Stimulated activated CD8-positive, alpha-beta memory T cell treated with anti-CD3 and anti-CD28 coated beads, Interleukin-2, amount 100 ng/mL, for 1 hour (primary cell): ENCODE measurements around the gene PLEKHG3.

Experiments used
- DNase-seq, 2 donors: peaks; one replicate each; pipeline ENCODE4 v3.0.0-alpha.2; 2020; ENCODE audit warnings: low read depth in 2 of 2

The PLEKHG3 gene

DNA sequence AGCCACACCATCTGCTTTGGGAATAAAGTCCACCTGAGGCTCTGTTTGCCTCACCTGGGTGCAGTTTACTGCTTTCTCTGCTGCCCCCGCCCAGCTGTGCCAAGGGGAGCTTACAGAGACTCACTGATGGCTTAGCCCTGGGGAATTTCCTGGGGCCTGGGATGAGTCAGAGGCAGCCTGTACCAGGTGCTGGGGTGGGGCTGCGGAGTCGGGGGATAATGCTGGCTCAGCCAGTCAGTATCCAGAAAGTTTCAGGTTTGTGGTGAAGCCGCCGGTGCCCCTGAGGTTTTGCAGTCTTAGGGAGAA lies 22.3 kb downstream of the PLEKHG3 start:
- DNase-seq: no peak

DNA sequence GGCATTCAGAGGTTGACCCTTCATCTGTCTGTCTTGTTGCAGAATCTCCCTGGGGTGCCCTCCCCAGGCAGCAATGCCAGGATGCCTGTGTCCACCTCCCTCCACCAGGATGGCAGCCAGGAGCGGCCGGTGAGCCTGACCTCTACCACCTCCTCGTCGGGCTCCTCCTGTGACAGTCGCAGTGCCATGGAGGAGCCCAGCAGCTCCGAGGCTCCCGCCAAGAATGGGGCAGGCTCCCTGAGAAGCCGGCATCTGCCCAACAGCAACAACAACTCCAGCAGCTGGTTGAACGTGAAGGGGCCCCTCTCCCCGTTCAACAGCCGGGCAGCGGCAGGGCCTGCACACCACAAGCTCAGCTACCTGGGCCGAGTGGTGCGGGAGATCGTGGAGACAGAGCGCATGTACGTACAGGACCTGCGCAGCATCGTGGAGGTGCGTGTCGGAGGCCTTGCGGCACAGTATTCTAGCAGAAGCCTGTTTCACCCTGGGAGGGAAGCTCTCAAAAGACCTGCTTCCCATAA lies 23.4 kb downstream of the PLEKHG3 start:
- DNase-seq: no peak

DNA sequence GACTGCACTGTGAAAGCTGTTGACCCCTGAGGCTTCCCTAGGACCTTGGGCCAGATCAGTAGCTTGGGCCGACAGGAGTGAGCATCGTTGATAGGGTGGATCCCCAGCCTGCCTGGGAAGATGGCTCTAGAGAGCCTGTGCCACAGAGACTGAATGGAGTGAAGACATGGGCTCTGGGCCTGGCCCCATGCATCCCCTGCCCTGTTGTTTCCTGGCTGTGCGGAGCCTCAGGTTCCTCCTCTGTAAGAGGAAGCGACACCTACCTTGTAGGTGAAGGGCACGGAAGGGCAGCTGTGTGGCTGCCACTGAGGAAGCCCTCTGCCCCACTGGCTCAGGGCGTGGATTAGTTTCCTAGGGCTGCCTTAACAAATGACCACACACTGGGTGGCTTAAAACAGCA lies 23.9 kb downstream of the PLEKHG3 start:
- DNase-seq: no peak

DNA sequence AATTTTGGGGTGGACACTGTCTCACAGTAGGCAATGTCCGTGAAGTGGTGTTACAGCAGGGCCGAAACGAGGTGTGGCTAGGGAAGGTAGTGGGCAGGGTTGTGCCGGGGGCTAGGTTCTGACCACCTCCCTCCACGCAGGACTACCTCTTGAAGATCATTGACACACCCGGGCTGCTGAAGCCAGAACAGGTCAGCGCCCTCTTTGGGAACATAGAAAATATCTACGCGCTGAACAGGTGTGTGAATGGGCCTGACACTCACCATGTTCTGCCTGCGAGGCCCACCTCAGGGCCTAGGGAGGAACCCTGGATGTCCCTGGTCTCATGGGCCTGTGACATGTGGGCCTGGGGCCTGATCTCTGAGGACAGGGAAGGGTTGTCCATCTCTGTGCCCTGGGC lies 24.6 kb downstream of the PLEKHG3 start:
- no peak for DNase-seq

DNA sequence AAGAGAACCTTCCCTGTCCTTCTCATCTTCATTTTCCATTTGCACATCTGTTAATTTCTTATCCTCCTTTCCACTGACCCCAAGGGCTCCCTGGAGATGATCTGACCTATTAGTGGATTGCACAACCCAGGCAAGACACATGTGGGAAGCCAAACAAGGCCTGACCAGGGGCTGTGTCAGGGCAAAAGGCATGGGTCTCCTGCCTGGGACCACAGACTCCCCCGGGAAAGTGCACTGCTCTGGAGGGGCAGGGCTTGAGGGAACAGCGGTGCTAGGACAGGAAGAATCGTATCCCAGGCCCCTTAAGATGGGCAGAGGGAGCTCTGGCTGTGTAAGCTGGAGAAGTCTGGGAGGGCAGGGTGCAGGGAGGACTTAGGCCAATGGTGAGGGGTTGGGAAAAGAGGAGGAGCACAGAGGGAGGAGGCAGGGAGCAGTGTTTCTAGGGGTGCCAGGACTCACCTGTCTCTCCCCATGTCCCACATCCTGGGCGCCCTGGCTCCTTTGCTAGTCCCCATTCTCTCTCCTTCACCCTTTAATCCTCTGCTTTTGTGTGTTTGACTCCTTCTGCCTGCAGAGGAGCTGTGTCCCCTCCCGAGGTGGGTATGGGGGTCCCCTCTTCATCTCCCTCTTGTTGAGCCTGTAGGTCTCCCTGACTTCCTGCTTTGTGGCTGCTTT lies 25.3 kb downstream of the PLEKHG3 start:
- no peak for DNase-seq

DNA sequence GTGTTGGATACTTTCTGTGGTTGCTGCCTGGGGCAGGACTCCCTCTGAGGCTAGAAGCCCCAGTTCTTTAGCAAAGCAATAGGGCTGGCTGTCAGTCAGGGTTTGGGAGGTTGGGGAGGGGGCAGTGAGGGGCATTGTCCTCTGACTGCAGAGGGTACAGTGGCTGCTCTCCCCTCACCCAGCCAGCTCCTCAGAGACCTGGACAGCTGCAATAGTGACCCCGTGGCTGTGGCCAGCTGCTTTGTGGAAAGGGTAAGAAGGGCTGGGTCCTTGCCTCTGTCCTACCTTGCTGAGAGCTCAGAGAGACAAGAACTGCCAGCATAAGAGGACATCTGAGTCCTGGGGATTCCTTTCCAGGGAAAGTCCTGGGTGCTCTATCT lies 25.8 kb downstream of the PLEKHG3 start:
- no peak for DNase-seq

DNA sequence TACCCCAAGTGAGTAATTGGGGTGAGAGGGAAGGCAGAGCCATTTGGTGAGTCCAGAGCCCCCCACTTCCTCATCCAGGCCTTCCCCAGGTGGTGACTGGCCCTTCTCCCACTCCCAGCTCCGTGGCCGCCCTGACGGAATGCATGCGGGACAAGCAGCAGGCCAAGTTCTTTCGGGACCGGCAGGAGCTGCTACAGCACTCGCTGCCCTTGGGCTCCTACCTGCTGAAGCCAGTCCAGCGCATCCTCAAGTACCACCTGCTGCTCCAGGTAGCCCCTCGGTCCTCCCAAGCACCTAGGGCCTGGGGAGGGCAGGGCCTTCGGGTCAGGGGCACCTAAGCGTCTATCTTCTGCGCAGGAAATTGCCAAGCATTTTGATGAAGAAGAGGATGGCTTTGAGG lies 26.5 kb downstream of the PLEKHG3 start:
- DNase-seq: no peak

DNA sequence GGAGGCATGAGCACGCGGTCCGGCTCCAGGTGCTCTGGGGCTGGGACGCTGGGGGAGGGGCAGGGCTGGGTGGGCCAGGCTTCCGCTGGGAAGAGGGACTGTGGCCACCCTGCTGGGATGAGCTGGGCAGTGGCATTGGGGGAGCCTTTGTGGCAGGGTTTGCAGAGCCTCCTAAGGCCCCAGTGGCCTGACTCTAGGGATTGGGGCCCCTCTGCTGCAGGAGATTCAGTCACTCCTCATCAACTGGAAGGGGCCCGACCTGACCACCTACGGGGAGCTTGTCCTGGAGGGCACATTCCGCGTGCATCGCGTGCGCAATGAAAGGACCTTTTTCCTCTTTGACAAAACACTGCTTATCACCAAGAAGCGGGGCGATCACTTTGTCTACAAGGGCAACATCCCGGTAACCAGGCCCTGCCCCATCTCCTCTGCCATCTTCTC lies 26.9 kb downstream of the PLEKHG3 start:
- DNase-seq: no peak

DNA sequence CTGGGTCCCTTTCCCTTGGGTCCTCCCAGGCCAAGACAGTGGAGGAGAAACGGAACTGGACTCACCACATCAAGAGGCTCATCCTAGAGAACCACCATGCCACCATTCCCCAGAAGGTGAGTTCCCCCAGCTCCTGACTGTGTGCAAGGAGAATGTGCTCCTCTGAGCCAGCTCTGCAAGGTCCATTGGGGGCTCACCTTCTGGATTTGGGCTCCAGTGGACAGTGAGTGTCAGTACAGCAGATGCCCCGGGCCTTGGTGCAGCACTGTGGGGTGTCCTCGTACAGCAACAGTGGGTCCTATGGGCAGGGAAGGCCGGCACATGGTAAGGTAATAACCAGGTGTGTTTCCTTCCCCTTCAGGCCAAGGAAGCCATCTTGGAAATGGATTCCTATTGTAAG lies 27.8 kb downstream of the PLEKHG3 start:
- no peak for DNase-seq

DNA sequence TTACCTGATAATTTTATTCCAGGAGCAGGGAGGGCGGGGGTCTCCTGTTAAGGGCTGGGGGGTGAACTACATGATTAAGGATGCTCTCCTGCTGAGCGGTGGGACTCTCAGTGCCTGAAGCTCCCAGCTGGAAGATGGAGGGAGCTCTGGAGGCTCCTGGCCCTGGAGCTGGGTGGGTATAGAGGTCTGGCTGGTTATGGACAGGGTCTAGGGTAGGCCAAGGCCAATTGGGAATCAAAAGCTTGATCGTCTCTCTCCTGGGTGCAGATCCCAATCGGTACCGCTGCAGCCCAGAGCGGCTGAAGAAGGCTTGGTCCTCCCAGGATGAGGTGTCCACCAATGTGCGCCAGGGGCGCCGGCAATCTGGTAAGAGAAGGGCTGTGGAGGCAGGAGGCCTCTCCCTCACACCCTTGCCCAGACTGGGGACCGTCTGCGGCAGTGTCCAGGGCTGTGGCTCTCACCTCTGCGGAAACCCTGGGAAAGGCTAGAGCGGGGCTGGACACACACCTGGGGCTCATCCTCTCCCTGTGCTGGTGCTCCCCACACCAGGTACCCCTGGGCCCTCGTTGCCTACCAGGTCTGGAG lies 28.4 kb downstream of the PLEKHG3 start:
- no peak for DNase-seq

DNA sequence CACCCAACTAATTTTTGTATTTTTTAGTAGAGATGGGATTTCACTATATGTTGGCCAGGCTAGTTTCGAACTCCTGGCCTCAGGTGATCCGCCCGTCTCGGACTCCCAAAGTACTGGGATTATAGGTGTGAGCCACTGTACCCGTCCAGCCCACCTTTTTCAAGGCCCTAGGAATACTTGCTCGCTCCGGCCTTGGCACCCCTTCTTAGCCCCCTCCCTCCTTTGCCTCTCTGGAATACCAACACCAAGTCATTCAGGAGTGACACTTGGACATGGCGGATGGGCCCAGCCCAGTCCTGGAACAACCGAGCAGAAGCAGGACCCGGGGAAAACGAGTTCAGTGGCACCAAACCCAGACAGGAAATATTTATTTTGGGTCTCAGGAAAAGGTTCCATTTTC lies 29.1 kb downstream of the PLEKHG3 start:
- no peak for DNase-seq

DNA sequence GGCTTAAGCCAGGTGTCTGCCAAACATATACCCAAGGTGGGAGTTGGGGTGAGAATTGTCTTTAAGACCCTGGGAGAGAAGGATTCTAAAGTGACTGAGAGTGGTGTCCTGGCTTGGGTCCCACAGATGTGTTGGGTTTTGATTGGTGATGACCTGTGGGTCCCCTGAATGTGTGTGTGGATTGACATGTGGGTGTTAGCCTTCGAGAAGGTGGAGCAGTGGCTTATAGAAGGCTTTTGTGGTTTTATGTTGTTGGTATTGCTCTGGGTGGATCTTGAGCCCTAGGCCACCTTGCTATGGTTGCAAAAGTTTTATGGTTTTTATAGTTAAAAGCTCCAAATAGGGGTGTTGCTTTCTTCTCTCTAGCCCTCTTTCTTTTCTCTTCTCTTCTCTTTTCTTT lies 29.7 kb downstream of the PLEKHG3 start:
- no peak for DNase-seq

DNA sequence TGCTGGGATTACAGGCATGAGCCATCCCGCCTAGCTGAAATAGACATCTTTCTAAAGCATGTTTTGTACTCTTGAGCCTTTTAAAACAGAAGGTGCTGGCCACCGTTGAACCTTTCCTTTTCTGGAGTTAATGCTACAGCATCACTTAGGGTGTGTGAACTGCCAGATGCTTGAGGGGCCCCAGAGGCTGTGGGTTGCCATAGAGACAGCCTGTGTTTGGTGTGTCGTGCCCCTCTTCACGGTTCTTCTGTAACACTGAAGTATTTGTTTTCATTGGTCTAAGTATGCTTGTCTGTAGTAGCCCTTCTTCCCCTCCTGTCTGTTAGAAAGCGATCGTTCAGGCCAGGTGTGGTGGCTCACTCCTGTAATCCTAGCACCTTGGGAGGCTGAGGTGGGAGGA lies 30.8 kb downstream of the PLEKHG3 start:
- DNase-seq: no peak

DNA sequence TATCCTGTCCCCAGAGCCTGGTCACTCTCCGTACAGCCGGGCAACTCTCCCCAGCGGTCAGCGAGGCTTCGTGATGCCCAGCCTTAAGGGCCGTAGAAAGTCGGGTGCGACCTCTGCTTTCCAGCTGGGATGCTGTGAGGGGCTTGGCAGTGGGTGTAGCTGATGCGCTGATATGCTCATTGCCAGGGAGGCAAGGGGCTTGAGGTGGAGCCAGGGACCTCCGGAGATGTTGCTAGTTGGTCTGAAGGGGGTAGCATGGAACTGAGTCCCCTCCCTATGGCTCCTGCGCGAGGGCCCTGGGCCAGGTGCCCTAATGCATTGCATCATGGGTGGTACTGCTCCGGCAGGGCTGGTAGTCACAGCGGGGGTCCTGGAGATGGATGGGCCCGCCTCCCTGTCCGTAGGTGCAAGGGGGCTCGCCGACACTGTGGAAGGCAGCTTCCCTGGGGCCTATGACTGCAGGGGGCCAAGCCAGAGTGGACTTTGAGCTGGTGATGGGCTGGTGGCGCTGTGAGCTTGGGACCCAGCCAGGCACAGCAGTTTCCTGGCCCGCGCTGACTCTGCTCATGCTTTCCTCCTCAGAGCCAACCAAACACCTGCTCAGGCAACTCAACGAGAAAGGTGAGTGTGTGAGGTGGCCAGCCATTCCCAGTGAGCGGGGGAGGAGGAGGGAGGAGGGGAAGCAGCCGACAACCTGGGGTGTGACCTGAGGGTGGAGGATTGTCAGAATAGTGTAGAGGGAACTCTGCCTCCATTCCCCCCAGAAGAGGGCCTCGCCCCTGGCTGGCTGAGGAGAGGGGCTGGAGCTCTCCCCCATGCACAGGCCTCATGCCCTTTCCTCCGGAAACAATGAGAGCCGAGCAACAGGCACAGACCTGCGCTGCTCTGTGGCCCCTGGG lies 32.3 kb downstream of the PLEKHG3 start:
- no peak for DNase-seq

DNA sequence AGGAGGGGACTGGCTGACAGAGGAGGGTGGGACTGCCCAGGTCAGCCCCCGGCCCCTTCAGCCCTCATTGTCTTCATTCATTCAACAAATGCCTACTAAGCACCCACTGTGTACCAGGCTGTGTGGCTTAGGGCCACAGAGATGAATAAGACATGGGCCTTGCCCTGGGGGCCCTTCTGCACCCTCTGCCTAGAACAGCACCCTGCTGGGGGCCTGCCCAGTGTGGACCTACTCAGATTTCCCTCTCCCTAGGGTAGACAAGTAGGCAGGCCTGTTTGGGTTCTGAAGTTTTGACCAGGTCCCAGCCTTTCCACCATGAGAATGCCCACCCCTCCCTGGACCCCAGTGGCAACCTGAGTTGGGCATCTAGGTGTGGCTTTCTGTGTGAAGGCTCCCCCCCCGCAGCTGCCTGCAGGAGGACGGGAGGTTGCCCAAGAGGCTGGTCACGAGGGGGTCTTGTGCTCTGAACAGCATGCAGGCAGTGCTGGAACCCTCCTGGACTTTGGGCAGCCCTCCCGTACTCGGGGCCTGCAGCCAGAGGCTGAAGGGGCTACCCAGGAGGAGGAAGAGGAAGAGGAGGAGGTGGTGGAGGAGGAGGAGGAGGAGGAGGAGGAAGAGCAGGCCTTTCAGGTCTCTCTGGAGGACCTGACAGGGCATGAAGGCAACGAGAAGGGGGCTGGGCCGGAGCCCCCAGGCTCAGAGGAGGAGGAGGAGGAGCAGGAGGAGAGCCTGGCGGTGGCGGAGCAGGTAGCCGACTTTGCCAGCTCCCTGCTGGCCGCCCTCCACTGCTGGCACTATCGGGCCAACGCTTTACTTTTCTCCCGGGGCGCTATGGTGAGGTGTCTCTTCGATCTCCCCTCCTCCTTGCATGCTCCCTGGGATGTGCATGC lies 33.4 kb downstream of the PLEKHG3 start:
- DNase-seq: no peak

DNA sequence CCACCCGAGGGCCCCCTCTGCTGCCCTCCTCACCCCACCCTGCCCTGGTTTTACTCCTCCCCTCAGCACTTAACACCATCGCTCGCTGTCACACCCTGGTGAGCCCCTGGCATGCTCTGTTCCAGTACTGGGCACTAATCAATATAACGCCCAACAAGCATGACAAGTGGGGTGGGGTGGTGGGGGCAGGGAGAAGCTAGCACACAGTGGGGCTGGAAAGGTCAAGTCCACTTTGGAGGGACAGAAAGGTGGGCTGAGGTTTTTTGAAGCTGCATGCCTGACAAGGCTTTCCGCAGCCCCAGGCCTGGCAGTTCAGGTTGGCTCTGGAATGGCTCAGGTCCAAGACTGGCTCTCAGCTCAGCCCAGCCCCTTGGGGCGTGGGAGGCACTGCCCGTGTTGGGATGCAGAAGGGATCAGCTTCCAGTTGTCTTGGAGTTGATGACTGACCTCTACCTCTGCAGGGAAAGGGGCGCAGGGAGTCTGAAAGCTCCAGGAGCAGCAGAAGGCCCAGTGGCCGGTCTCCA lies 34.1 kb downstream of the PLEKHG3 start:
- no peak for DNase-seq

DNA sequence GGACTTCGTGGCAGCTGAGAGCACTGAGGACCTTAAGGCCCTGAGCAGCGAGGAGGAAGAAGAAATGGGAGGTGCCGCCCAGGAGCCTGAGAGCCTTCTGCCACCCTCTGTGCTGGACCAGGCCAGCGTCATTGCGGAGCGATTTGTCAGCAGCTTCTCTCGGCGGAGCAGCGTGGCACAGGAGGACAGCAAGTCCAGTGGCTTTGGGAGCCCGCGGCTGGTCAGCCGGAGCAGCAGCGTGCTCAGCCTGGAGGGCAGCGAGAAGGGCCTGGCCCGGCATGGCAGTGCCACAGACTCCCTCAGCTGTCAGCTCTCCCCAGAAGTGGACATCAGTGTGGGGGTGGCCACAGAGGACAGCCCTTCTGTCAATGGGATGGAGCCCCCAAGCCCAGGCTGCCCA lies 37.0 kb downstream of the PLEKHG3 start:
- no peak for DNase-seq

DNA sequence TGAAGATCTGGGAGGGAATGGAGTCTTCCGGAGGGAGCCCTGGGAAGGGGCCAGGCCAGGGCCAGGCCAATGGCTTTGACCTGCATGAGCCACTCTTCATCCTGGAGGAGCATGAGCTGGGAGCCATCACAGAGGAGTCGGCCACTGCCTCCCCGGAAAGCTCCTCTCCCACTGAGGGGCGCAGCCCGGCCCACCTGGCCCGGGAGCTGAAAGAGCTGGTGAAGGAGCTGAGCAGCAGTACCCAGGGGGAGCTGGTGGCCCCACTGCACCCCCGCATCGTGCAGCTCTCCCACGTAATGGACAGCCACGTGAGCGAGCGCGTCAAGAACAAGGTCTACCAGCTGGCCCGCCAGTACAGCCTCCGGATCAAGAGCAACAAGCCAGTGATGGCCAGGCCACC lies 37.7 kb downstream of the PLEKHG3 start:
- DNase-seq: no peak

DNA sequence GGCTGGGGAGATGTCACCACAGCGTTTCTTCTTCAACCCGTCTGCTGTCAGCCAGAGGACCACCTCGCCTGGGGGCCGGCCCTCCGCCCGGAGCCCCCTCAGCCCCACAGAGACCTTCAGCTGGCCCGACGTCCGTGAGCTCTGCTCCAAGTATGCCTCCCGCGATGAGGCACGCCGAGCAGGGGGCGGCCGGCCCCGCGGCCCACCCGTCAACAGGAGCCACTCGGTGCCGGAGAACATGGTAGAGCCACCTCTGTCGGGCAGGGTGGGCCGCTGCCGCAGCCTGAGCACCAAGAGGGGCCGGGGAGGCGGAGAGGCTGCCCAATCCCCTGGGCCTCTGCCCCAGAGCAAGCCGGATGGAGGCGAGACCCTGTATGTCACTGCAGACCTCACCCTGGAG lies 38.8 kb downstream of the PLEKHG3 start:
- DNase-seq: no peak

DNA sequence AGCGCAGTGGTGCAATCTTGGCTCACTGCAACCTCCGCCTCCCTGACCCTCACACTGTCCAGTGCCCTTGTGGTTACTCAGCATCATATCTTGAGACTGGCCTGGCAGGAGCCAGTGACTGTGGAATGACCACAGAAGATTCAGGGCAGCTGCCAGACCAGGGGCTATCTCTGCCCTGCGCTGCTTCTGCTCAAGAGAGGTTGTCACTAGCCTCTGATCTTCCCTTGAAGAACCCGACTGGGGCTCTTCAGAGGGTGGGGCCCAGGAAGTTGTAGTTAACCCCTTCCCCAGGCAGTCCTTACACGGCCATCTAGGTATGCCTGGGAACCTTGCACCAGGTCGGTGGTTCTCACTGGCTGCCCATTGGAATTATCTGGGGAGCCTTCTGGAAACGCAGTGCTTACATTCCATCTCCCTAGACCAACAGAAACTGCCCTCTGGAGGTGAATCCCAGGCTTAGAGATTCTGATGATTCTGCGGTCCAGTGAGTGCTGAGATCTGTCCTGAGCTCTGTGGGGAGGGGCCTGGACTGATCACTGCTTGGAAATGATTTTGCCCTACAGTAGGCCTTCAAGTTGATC lies 41.4 kb downstream of the PLEKHG3 start:
- DNase-seq: no peak
